ENCODE results near the gene HMG20B.

HMG20B gene

DNA sequence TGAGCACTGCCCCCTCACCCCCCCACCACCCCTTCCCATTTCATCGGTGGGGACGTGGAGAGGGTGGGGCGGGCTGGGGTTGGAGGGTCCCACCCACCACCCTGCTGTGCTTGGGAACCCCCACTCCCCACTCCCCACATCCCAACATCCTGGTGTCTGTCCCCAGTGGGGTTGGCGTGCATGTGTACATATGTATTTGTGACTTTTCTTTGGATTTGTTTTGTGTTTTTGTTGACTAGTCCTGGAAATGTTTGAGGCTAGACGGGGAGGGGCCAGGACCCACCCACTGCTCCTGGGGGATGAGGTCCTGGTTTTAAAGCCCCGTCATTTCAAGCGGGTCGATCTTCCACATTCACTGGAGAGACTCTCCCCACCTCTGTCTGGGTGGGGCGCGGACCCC is 36.8 kb upstream of the HMG20B start:
- H3K79me2 ChIP-seq (ENCODE audit: low read length): no peaks in the 10 kb centered on the region
- no peaks in the 10 kb centered on the region for H3K9me3 ChIP-seq (ENCODE audit: insufficient read depth, low read length)
- H3K27me3 ChIP-seq (ENCODE audit: low read depth, low read length): no peaks in the 10 kb centered on the region
- H3K4me2 ChIP-seq (ENCODE audit: low read length): no peak overlapping the region
- peaks cover 12% of the 10 kb centered on the region for H4K20me1 ChIP-seq (ENCODE audit: insufficient read depth, low read length)
- no peaks in the 10 kb centered on the region for H3K4me1 ChIP-seq (ENCODE audit: low read length)
- no peak overlapping the region for H2AFZ ChIP-seq (ENCODE audit: low read depth, low read length)
- no peak overlapping the region for H3K9ac ChIP-seq (ENCODE audit: low read length)
- no peak overlapping the region for H3K27ac ChIP-seq (ENCODE audit: low read length)
- no peak overlapping the region for H3K4me3 ChIP-seq (ENCODE audit: low read length)
- peaks cover 45% of the 10 kb centered on the region for H3K36me3 ChIP-seq (replicated peaks; ENCODE audit: low read depth, low read length)
- TF ChIP-seq, protein P1, sequence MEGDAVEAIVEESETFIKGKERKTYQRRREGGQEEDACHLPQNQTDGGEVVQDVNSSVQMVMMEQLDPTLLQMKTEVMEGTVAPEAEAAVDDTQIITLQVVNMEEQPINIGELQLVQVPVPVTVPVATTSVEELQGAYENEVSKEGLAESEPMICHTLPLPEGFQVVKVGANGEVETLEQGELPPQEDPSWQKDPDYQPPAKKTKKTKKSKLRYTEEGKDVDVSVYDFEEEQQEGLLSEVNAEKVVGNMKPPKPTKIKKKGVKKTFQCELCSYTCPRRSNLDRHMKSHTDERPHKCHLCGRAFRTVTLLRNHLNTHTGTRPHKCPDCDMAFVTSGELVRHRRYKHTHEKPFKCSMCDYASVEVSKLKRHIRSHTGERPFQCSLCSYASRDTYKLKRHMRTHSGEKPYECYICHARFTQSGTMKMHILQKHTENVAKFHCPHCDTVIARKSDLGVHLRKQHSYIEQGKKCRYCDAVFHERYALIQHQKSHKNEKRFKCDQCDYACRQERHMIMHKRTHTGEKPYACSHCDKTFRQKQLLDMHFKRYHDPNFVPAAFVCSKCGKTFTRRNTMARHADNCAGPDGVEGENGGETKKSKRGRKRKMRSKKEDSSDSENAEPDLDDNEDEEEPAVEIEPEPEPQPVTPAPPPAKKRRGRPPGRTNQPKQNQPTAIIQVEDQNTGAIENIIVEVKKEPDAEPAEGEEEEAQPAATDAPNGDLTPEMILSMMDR (IDR thresholded peaks at IDR 0.05; ENCODE audit: low read depth, low read length): no peak
- no peak for TF ChIP-seq EZH2phosphoT487 (IDR thresholded peaks at IDR 0.05; ENCODE audit: low read depth)

DNA sequence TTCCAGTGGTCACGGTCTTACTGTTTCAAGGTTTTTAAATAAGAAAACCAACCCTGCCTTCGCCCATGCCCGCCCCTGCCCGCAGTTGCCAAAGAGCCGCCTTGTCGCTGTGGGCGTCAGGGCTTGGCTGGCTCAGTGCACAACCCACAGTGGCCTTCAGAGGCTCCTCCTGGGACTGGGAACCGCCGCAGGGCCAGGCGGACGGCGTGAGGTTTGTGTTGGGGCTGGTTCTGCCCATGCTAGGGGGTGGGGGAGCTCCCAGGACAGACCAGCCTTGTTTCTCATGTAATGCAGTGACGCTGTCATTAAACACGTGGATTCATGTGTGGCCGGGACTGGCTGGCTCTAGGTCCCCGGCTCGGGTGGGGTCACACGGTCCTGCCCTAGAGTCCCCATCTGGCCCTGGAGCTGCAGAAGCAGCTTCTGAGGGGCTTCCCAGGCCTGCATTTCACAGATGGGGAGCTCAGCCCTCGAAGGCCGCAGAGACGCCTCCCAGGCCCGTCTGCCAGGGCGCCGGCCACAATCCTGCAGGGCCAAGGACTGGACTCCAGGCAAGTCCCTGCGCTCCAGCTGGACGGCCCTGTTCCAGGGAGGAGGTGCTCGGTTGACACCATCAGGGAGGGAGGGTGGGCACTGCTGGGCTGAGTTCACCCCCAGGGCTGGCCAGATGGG is 36.2 kb upstream of the HMG20B start:
- Histone ChIP-seq H3K27ac (ENCODE audit: low read length) (no peak overlapping the region), H4K20me1 (ENCODE audit: insufficient read depth, low read length) (peaks cover 12% of the 10 kb centered on the region), H3K79me2 (ENCODE audit: low read length) (no peaks in the 10 kb centered on the region), H3K9me3 (ENCODE audit: insufficient read depth, low read length) (no peaks in the 10 kb centered on the region), H2AFZ (ENCODE audit: low read depth, low read length) (no peak overlapping the region), H3K4me1 (ENCODE audit: low read length) (no peaks in the 10 kb centered on the region), H3K27me3 (ENCODE audit: low read depth, low read length) (no peaks in the 10 kb centered on the region), H3K9ac (ENCODE audit: low read length) (no peak overlapping the region), H3K4me2 (ENCODE audit: low read length) (no peak overlapping the region), H3K36me3 (replicated peaks; ENCODE audit: low read depth, low read length) (peaks cover 39% of the 10 kb centered on the region), H3K4me3 (ENCODE audit: low read length) (no peak overlapping the region)
- TF ChIP-seq EZH2phosphoT487 (IDR thresholded peaks at IDR 0.05; ENCODE audit: low read depth): no peak
- TF ChIP-seq, protein P1 (IDR thresholded peaks at IDR 0.05; ENCODE audit: low read depth, low read length): no peak

- no peak overlapping the region for H2AFZ ChIP-seq (ENCODE audit: low read depth, low read length)
- no peaks in the 10 kb centered on the region for H3K9me3 ChIP-seq (ENCODE audit: insufficient read depth, low read length)
- no peak overlapping the region for H3K27ac ChIP-seq (ENCODE audit: low read length)
- H3K9ac ChIP-seq (ENCODE audit: low read length): no peak overlapping the region
- peaks cover 40% of the 10 kb centered on the region for H3K36me3 ChIP-seq (replicated peaks; ENCODE audit: low read depth, low read length)
- H3K79me2 ChIP-seq (ENCODE audit: low read length): no peaks in the 10 kb centered on the region
- no peaks in the 10 kb centered on the region for H3K27me3 ChIP-seq (ENCODE audit: low read depth, low read length)
- no peak for TF ChIP-seq EZH2phosphoT487 (IDR thresholded peaks at IDR 0.05; ENCODE audit: low read depth)
- TF ChIP-seq, protein P1 (IDR thresholded peaks at IDR 0.05; ENCODE audit: low read depth, low read length): no peak
- peaks cover 12% of the 10 kb centered on the region for H4K20me1 ChIP-seq (ENCODE audit: insufficient read depth, low read length)
- no peaks in the 10 kb centered on the region for H3K4me1 ChIP-seq (ENCODE audit: low read length)
- no peak overlapping the region for H3K4me2 ChIP-seq (ENCODE audit: low read length)
- no peak overlapping the region for H3K4me3 ChIP-seq (ENCODE audit: low read length)
These were observed 35.7 kb upstream of the HMG20B start for GRCh38 chr19:3537101-3537437.

DNA sequence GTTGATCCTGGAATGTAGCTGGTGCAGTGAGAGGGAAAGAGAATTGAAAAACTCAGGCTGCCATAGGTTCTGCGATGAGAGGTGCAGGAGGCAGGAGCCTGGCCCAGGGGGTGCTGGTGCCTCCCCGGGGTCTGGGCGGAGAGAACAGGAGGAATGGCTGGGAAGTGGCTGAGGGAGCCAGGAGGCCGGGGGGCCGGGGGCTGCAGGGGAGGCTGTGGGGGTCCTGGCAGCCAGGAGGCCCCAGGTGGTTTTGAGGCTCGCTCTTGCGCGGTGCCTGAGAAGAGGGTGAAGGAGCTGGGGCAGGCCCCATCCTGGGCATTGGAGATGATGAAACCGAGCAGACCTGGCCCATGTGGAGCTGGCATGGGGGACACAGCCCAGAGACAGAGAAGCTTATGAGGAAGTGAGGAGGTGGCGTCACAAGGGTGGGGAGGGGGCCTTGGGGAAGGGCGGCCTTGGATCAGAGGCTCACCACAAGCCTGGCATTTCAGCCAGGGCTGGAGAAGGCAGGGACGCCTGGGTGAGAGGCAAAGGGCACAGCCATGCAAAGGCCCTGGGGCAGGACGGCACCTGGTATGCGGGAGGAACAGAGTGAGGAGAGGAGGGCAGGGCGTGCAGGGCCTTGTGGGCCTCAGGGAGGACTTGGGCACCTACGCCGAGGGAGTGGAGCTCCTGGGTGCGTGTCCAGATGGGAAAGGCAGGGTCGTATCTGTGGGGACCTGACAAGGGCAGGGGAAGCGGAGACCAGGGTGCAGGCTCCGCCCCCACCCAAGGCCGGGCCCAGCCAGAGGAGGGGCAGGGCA is 35.1 kb upstream of the HMG20B start:
- Histone ChIP-seq H3K4me1 (ENCODE audit: low read length) (no peaks in the 10 kb centered on the region), H3K79me2 (ENCODE audit: low read length) (no peaks in the 10 kb centered on the region), H3K4me3 (ENCODE audit: low read length) (no peak overlapping the region), H3K9me3 (ENCODE audit: insufficient read depth, low read length) (no peaks in the 10 kb centered on the region), H3K27me3 (ENCODE audit: low read depth, low read length) (no peaks in the 10 kb centered on the region), H2AFZ (ENCODE audit: low read depth, low read length) (no peak overlapping the region), H4K20me1 (ENCODE audit: insufficient read depth, low read length) (peaks cover 12% of the 10 kb centered on the region), H3K4me2 (ENCODE audit: low read length) (no peak overlapping the region), H3K27ac (ENCODE audit: low read length) (no peak overlapping the region), H3K9ac (ENCODE audit: low read length) (no peak overlapping the region), H3K36me3 (replicated peaks; ENCODE audit: low read depth, low read length) (peaks cover 43% of the 10 kb centered on the region)
- TF ChIP-seq, protein P1 (IDR thresholded peaks at IDR 0.05; ENCODE audit: low read depth, low read length): no peak
- TF ChIP-seq EZH2phosphoT487 (IDR thresholded peaks at IDR 0.05; ENCODE audit: low read depth): no peak
